Measurements from ENCODE around the gene KNDC1.
"Not testable (repeated sequence)": the region's sequence is repeated elsewhere in the genome, so short reads cannot be mapped to it uniquely, and the experiment has no call there.

The KNDC1 gene

DNA sequence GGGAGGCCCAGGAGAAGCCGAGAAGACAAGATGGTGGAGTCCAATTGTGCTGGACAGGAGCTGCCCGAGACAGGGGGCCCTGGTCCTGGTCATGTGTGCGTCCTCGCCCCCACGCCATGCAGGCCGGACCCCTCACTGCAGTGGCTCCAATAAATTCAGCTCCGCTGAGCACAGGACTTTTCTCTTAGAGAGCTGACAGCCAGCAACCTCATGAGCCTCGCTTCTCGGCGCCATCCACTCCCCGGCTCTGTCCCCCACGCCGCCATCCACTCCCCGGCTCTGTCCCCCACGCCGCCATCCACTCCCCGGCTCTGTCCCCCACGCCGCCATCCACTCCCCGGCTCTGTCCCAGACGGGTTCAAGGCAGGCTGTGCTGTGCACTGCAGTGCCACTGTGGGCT lies 67.2 kb downstream of the KNDC1 start:
- FAIRE-seq, result no peak

DNA sequence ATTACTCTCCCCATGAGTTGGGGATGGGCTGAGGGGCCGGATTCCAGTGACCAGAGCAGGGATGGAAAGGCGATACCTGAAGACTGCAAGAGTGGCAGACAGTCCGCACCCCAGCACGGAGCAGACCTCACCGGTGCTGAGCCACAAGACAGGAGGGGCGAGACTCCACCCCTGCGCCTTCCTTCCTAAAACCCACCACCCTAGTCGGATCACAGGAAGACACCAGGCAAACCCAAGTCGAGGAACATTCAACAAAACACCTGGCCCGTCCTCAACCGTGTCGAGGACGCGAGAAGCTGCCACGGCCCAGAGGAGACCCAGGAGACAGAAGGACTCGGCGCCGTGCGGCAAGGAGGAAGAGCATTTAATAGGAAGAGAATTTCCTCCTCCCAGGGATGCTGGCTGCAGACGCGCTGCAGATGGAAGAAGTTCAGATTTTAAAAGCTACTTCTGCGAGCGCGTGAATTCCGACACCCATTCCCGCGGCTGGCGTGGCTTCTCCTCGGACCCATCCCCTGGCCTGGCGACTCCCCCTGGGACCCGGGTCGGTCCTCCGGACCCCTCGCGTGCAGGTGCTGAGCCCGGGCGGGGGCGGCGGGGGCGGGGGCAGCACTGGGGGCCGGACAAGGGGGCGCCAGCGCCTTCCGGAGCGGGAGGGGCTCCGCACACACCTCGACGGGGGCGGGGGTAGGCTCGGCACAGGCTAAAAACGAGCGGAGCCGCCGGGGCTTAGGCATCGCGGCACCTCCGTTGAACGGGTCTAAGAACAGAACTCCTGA lies 69.4 kb downstream of the KNDC1 start:
- FAIRE-seq, result no peak

DNA sequence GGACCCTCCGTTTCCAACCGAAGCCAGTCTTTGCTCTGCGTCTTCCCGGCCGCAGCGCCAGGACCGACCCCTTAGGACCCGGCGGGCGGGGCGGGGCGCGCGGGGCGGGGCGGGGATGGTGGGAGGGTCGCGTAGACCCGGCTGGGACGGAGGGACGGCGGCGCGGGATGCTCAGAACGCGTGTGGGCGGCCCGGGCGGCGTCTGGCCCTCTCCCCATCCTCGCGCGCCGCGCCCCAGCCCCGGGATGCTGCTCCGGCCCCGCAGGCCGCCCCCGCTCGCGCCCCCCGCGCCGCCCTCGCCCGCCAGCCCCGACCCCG lies 70.0 kb downstream of the KNDC1 start, which contains the start of gene UTF1:
TSS of gene UTF1 (plus strand) at position 174 of the 318 bp plus-strand sequence. CDS start at position 246, 72 bp downstream.
- no peak for FAIRE-seq

DNA sequence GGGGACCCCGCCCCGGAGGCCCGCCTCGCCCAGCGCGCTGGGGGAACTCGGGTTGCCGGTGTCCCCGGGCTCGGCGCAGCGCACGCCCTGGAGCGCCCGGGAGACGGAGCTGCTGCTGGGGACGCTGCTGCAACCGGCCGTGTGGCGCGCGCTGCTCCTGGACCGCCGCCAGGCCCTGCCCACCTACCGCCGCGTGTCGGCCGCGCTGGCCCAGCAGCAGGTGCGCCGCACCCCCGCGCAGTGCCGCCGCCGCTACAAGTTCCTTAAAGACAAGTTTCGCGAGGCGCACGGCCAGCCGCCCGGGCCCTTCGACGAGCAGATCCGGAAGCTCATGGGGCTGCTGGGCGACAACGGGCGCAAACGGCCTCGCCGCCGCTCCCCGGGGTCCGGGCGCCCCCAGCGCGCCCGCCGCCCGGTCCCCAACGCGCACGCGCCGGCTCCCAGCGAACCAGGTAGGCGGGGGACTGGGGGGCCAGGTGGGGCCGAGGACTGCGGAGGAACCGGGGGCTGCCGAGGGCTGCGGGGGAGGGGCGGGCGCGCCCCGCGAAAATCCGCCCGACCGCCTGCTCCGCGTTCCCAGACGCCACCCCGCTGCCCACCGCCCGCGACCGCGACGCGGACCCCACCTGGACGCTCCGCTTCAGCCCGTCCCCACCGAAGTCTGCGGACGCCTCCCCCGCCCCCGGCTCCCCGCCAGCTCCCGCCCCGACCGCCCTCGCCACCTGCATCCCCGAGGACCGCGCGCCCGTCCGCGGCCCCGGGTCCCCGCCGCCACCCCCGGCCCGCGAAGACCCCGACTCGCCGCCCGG lies 70.6 kb downstream of the KNDC1 start:
- FAIRE-seq, result no peak

DNA sequence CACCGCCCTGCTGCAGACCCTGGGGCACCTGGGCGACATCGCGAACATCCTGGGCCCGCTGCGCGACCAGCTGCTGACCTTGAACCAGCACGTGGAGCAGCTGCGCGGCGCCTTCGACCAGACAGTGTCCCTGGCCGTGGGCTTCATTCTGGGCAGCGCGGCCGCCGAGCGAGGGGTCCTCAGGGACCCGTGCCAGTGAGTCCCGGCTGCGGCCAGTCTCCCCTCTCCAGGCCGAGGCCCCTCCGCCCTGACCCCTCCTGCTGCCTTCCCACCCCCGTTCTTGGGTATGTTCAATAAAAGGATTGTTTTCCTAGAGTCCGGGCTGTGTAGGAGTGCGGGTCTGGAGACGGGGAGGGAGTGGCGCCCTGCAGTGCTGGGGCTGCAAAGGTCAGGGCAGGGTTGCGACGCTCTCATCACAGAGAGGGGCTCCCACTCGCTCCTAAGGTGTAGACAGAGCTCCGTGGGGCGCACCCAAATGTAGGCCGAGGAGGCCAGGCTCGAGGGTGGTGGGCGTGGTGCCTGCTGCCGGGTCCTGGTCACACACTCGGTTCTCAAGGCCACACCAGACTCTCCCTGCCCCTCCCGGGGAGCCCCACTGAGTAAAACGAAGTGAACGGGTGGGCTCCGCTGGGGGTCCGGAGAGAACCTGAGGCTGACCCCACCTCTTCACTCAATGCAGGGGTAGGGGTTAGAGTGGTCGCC lies 71.4 kb downstream of the KNDC1 start:
- FAIRE-seq, result no peak

DNA sequence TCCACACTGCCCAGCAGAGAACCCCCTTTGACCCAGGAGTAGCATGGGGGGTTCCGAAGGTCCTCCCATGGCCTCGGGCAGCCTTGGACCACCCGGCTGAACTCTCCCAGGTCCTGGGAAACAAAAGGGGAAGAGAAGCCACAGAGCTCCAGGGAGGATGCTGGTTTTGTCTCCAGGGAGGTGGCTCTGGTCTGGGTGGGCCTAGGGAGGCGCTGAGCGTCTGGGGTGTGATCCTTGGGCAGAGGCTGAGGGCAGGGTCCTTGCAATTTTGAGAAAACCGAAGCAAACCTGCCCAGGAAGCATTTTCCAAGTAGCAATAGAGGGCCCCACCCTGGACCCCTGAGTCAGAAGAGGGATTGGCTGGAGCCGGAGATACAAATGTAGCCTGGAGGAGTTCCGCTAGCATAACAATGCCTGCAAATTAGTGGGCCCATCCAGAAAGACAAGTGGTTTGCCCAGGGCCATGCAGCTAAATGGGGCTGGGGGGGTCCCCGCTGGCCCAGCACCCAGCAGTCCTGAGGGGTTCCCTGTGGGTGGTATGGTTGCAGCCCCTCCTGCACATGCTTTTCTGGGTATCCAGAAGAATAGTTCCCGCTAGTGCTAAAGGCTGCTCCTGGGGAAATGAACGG lies 72.0 kb downstream of the KNDC1 start:
- no peak for FAIRE-seq

DNA sequence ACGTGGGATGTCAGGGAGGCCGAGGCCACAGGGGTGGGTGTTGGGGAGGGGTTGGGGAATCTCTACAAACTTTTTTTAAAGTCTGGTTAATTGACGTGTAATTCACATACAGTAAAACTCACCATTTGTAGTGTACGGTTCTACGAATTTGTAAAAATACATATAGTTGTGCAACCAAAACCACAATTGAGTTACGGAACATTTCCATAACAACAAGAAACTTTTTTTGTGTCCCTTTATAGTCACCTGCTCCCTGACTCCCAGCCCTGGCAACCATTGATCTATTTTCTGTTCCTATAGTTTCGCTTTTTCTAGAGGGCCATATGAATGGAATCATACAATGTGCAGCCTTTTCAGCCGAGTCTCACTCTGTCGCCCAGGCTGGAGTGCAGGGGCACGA lies 74.8 kb downstream of the KNDC1 start:
- FAIRE-seq, result not testable (repeated sequence)

DNA sequence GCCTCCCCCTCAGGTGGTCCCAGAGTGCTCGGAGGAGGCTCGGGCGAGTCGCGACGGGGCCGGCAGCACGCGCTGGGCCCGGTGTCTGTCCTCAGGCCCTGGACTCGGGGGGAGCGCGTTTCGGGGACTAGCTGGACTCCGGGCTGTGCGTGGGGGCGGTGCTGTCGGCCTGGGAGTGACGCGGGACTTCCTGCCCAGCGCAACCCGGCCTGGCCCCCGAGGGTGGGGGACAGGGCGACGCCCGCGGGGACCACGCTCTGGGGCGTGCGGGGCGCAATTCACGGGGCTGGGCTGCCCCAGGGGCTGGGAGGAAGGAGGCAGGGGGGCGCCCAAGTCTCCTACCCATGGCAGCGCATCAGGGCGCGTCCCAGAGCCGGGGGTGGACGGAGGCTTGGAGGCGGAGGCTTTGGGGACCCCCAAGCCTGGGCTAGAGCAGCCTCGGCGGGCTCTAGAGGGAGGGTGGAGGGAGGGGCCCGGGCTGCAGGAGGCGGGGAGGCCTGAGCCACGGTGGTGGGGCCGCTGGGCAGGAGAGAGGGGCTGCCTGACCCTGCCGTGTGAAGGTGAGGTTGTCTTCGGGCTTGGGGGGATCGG lies 75.3 kb downstream of the KNDC1 start:
- FAIRE-seq, result no peak

DNA sequence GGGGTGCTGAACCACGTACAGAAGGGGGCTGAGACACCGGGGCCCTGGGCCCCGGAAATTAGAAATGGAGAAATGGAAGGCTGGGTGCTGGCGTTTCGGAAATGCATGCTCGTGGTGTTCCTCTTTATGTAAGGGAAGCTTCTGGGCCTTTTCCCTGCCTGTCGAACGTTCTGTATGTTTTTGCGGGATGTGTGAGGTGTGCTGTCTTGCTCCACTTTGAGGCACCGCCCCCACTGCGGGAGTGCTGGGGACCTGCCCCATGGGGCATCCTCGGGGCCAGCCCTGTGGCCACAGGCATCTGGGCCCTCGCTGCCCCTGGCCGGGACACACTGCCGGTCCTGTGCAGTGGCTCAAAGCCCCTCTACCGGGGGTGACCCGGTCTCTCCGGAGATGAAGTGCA lies 75.9 kb downstream of the KNDC1 start:
- FAIRE-seq, result no peak

DNA sequence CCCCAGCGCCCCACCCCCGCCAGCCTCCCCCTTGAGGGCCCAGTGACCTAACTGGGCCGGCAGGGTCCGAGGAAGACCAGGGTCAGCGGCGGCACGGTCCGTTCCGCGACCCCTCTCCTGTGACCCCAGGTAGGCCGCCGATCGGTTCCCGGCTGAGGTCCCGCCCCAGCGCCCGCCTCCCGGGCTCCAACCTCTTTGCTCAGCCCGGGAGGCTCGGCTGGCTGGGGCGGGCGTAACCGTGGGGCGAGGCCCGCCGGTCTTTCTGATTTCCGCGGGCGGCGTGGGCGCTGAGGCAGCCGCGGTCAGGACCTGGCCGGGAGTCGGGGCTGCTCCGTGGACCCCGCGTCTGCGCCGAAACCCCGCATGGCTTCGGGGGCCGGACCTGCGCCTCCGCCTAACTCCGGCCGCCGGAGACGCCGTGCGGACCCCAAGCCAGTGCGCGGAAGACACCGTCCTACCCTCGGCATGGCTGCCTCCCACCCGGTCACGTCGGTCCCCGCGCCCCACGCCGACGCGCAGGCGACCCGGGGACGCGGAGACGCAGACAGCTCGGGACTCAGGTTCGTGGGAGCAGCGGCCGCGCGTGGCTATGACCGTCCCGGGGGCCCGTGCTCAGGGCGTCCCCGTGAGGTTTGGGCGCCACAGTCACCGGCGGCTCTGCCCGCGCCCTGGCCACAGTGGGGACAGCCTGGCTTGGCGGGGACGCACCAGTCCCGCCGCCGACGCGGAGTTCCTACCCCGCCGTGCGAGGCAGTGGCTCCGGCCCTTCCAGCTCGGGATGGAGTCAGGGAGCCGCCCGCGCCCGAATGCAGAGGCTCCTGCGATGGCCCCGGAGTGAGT lies 76.6 kb downstream of the KNDC1 start:
- no peak for FAIRE-seq

DNA sequence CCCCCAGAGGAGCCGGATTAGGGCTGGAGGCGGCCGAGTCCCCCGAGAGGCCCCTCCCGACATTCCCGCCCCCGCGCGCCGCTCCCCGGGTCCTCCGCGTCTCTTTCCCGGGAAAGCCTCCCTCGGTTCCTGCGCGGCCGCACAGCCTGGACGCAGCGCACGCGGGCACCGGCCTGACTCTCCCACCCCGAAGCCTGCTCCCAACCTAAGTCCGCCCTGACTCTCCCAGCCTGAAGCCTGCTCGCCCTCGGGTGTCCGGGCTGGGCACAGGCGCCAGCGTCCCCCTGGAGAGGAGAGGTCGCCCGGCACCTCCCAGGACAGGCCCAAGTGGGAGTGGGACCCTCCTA lies 77.2 kb downstream of the KNDC1 start:
- no peak for FAIRE-seq

DNA sequence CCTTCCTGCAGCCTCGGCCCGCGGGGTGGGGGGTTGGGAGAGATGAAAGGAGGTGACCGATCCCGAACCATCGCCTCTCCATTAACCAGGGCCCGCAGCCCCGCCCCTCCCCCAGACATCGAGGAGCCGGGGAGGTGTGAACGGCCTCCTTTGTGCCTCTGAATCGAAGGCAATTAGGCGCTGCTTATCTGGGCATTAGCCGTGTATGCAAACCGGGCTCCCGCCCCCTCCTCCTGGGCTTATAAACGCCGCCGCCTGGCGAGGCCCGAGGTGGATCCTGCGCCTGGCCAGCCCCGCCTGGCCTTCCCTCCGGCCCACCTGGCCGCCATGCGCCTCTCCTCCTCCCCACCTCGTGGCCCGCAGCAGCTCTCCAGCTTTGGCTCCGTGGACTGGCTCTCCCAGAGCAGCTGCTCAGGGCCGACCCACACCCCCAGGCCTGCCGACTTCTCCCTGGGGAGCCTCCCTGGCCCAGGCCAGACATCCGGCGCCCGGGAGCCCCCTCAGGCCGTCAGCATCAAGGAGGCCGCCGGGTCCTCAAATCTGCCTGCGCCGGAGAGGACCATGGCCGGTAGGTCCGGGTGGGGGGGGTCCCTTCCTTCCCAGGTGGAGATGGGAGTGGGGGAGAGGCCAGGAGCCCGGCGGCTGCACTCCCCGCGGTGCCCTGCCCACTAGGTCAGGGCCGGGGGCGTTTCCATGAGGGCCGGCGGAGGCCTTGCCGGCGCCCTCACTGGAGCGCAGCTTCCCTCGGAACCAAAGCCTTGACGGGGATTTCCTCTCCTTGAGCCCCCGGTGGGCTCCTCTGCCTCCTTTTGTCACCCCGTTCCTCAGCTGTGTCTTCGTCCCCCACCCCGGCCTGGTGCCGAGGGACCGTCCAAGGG lies 77.8 kb downstream of the KNDC1 start, which contains the start of gene VENTX:
TSS of gene VENTX (plus strand) at position 268 of the 878 bp plus-strand sequence. CDS start at position 328, 60 bp downstream.
- FAIRE-seq, result no peak

DNA sequence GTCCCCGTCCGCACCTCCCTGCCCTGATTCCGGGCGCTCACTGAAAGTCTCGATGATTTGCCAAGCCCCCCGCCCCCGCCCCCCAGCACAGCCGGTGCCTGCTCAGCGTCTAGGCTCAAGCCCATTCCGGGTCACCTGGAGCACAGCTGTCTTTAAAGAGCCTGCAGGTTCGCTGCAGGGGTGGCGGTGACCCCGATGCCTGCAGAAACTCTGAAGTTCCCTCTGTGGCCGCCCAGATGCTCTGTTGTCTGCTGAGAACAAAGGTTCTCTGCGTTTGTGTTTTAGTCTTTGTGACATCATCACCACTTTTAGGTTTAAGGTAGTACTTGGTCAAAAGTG lies 78.4 kb downstream of the KNDC1 start:
- no peak for FAIRE-seq

DNA sequence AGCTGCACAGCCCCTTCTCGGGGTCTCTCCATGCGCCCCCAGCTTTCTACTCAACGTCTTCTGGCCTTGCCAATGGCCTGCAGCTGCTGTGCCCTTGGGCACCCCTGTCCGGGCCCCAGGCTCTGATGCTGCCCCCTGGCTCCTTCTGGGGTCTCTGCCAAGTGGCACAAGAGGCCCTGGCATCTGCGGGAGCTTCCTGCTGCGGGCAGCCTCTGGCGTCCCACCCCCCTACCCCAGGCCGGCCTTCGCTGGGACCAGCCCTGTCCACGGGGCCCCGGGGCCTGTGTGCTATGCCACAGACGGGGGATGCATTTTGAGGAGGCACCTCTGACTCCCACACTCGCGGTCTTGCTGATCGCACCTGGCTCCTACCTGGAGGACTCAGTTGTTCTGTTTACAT lies 80.0 kb downstream of the KNDC1 start:
- FAIRE-seq, result no peak

DNA sequence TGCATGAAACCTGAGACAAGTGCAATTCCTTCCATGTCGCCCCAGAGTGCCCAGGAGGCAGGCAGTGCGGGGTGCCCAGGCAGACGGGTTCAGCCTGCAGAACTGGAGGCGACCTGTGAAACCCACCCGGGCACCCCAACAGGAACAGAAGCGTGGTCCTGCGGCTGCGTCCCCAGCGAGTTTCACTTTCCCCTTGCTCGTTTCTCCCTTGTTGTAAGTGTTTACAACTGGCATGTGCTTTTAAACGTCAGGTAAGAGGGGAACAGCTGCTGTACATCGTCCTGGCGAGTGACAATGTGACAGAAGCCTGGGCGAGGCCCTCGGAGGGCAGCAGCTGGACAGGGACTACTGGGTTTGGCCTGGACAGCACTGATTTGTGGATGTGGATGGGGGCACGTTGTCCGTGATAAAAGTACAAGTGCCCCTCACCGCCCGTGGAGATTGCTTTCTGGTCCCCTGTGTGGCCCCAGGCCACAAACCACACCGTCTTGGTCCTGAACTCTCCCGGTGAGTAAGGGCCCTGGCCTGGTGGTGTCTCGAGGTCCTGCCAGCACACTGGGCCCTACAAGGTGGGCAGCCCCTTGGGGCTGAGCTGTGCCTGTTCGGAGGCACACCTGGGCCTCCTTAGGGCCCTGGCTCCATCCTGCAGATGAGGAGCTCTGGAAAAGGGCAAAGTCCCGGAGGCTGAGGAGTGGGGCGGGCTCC lies 81.6 kb downstream of the KNDC1 start:
- no peak for FAIRE-seq

DNA sequence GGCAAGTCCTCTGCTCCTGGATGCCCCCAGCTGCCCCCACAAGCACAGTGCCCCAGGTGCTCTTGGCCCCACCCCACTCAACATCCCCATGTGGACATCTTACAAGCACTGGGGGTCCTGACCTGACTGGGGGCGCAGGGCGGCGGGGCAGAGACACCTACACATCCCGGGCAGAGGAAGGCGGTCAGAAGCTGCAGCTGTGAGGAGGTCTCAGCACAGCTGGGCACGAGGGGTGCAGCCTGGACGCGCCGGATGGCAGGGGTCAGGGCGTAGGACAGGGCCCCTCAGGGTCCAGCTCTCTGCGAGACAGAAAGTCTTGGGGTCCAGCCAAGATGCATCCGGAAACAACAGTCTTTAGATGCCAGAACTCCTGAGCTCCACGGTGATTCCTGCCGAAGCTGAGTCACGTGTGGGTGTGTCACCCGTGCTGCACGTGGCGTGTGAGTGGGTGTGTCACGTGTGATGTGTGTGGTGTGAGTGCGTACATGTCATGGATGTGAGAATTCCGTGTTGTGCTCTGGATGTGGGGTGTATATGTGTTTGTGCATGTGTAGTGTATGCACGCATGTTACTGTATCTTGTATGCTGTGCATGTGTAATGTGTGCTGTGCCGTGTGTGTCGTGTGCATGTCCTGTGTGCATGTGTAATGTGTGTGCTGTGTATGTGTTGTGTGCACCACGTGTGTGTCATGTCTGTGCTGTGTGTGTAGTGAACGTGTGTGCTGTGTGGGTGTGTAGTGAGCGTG lies 82.8 kb downstream of the KNDC1 start:
- FAIRE-seq, result no peak

DNA sequence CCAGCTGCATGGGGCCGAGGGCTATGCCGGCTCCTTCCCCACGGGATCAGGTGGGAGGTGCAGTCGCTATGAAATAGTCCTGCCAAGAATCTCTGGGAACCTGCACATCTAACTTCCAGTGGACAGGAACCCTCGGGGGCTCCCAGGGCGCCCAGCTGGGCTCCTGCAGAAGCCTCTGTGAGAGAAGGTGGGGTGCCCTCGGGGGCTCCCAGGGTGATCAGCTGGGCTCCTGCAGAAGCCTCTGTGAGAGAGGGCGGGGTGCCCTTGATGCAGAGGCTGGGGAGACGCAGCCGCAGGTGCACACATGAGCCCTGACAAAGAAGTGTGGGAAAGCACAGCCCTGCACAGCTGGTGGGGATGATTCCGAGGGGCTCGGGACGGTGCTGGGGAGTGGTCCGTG lies 83.6 kb downstream of the KNDC1 start:
- no peak for FAIRE-seq

DNA sequence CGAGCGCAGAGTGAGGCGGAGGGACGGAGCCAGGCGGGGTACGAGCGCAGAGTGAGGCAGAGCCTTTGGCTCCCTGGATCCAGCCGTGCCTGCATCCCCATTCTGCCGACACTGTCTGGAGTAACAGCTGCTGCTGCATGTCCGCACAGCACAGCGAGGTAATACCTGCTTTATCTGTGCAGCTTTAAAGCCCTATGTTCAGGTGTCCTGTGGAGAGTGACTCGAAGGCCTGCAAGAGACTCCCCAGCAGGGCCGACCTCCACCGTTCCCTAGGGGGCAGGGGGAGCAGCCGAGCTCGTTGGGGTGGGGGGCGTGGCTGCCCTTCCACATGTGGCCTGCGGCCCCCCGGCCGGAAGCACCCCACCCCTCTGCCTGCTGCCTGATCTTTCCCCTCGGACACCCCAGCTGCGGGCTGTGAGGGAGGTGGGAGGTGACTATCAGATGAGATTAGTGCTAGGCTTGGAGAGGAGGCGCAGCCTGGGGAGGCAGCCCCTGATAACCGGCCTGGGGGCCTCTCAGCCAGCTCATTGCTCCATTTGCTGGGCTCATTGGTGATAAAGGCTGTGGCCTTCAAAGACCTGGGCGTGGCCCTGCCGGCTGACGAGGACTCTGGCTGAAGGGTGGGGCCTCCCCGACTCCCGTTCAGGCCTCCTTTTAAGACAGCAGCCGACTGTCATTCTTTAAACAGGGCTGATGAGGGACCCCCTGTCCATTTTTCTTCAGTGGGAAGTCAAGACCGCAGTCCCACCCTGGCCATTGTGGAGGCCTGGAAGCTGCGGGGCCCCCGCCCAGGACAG lies 85.6 kb downstream of the KNDC1 start:
- no peak for FAIRE-seq

DNA sequence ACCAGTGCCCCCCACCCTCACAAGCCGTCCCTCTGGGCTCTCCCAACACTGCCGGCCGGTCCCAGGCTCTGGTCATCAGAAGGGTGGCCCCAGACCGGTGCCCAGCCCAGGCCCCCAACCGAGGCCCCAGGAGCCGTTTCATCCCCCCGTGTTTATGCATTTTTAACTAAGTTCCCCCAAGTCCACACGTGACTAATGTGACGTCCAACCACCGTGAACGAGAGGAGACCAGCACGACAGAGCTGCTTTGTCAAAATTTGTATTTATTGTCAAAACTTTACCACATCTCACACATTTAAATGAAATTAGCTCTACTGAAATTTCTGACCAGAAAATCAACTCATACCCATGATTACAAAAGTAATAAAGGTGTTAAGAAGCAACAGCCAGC lies 86.2 kb downstream of the KNDC1 start:
- no peak for FAIRE-seq
